BLaER1 treated with 17β-estradiol and CSF1 and Interleukin-3, amounts not matched to agents 10 nM and 100 nM (cell line): ENCODE results near the gene TNFRSF1B.
A peak's percentile ranks its signal among the peaks of the same experiment; 100 is the strongest.

Experiments
- H3K27ac ChIP-seq, 11 experiments: shearing (Covaris generic); formaldehyde crosslinking; 2 replicates each; pipeline ENCODE4 v1.8.1; 2022
- H3K27me3 ChIP-seq, 11 experiments: shearing (Covaris generic); formaldehyde crosslinking; 2 replicates each; pipeline ENCODE4 v1.8.1; 2022
- H3K36me3 ChIP-seq, 11 experiments: shearing (Covaris generic); formaldehyde crosslinking; 2 replicates each; pipeline ENCODE4 v1.8.1; 2022
- H3K4me1 ChIP-seq, 10 experiments: shearing (Covaris generic); formaldehyde crosslinking; 2 replicates each; pipeline ENCODE4 v1.8.1; 2022
- H3K4me2 ChIP-seq, 11 experiments: shearing (Covaris generic); formaldehyde crosslinking; 2 replicates each; pipeline ENCODE4 v1.8.1; 2022
- H3K4me3 ChIP-seq, 10 experiments: shearing (Covaris generic); formaldehyde crosslinking; 2 replicates each; pipeline ENCODE4 v1.8.1; 2022
- H3K9ac ChIP-seq, 11 experiments: shearing (Covaris generic); formaldehyde crosslinking; 2 replicates each; pipeline ENCODE4 v1.8.1; 2022
- H3K9me3 ChIP-seq, 11 experiments: shearing (Covaris generic); formaldehyde crosslinking; replicated peaks in 1 of 11; 2 replicates each; pipeline ENCODE4 v1.8.1; 2022
- H4K20me1 ChIP-seq, 11 experiments: shearing (Covaris generic); formaldehyde crosslinking; 2 replicates each; pipeline ENCODE4 v1.8.1; 2022
- Cebpa-rat ChIP-seq, 11 experiments: shearing (Covaris generic); IDR thresholded peaks; 2 replicates each; pipeline ENCODE4 v1.8.1; 2022

The TNFRSF1B gene

DNA sequence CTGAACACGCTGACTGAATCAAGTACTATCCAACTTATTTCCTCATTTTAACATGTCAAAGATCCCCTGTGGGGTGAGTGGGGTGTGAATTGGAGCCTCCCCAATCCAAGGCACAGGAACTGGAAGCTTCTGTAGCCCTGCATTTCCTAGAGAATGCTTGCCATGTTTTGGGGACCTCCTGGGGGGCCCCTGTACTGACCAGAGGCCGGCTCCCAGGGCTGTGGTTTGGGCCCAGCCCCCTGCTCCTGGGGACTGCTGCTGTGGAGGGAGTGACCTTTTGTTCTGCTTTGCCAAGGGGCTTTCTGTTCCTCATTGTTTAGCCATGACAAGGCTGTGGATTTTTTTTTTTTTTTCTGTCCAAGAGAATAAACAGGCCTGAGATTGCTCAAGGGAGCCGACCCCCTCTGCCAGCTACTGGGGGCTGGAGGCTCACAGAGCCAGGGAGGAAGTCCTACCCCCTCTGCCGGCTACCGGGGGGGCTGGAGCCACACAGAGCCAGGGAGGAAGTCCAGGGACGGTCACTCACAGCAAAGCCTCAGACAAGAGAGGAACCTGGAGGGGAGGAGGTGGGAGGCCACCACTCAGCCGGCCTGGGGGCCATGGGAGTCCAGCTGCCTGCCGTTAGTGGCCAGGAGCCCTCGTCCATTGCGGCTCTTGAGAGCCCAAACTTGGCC, 17.4 kb downstream of the TNFRSF1B start:
- TF ChIP-seq Cebpa-rat (IDR thresholded peaks at IDR 0.05): peak in 8 of 11 experiments; percentile 15 to 87 (median 65); a peak in 10 of 22 replicates
- H4K20me1 ChIP-seq: peaks cover 2 to 97% (median 10%) of the 10 kb centered on the region in 11 experiments; a peak in 14 of 22 replicates
- no peaks in the 10 kb centered on the region for H3K27me3 ChIP-seq
- peak overlapping the region; percentile 63 to 89 (median 78) for H3K9ac ChIP-seq
- H3K4me3 ChIP-seq: peak overlapping the region in 7 of 10 experiments; percentile 25 to 58 (median 40); a peak in 13 of 20 replicates
- H3K4me2 ChIP-seq: peak overlapping the region; percentile 78 to 100 (median 98)
- peaks cover 0 to 88% (median 0%) of the 10 kb centered on the region in 11 experiments; a peak in 10 of 22 replicates for H3K36me3 ChIP-seq
- H3K27ac ChIP-seq: peak overlapping the region; percentile 74 to 98 (median 91)
- H3K4me1 ChIP-seq: peaks cover 52 to 98% (median 86%) of the 10 kb centered on the region in 10 experiments
- H3K9me3 ChIP-seq: no peaks in the 10 kb centered on the region

DNA sequence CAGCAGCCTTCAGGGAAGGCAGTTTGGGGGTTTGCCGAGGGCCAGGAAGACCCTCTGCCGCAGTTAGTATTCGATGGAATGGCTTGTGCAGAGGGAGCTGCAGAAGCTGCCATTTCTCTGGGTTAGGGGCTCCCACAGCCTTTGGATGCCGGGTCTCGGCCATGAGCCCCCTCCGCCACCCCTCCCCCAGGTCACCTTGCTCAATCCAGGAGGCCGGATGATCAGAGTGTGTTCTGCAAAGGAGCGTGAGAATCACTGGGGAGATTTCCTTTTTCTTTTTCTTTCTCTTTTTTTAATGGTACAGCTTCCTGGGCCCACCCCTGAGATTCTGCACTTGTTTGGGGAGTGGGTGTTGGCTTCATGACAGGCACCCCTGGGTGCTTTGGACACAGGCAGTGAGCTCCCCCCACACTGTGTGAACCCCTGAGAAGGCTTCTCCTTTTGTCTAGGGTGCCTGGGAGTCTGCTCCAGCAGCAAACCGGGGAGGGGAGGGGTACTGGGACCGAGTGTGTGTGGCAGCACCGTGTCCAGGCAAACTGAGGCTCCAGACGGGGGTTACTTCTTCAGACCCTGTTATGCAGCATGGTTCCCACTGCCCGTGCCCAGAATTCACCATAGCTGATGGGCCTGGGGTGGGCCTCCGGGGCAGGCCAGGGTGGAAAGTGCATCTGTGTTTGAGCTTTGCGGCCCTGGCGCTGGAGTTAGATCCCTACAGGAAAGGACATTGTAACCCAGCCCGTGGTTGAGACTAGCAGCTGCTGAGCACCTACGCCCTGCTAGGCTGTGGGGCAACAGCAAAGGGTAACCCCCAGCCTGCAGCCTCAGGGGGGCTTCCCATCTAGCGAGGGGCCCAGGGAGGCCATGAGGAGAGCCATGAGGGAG, 18.5 kb downstream of the TNFRSF1B start:
- Histone ChIP-seq H3K27ac (peak overlapping the region; percentile 74 to 98 (median 91)), H3K4me2 (peak overlapping the region; percentile 78 to 100 (median 98)), H3K4me3 (peak overlapping the region in 7 of 10 experiments; percentile 25 to 58 (median 40); a peak in 12 of 20 replicates), H4K20me1 (peaks cover 0 to 97% (median 11%) of the 10 kb centered on the region in 11 experiments; a peak in 13 of 22 replicates), H3K4me1 (peaks cover 41 to 98% (median 75%) of the 10 kb centered on the region in 10 experiments), H3K36me3 (peaks cover 0 to 88% (median 0%) of the 10 kb centered on the region in 11 experiments; a peak in 10 of 22 replicates), H3K9me3 (no peaks in the 10 kb centered on the region), H3K9ac (peak overlapping the region; percentile 63 to 89 (median 78)), H3K27me3 (no peaks in the 10 kb centered on the region)
- TF ChIP-seq Cebpa-rat (IDR thresholded peaks at IDR 0.05): no peak

DNA sequence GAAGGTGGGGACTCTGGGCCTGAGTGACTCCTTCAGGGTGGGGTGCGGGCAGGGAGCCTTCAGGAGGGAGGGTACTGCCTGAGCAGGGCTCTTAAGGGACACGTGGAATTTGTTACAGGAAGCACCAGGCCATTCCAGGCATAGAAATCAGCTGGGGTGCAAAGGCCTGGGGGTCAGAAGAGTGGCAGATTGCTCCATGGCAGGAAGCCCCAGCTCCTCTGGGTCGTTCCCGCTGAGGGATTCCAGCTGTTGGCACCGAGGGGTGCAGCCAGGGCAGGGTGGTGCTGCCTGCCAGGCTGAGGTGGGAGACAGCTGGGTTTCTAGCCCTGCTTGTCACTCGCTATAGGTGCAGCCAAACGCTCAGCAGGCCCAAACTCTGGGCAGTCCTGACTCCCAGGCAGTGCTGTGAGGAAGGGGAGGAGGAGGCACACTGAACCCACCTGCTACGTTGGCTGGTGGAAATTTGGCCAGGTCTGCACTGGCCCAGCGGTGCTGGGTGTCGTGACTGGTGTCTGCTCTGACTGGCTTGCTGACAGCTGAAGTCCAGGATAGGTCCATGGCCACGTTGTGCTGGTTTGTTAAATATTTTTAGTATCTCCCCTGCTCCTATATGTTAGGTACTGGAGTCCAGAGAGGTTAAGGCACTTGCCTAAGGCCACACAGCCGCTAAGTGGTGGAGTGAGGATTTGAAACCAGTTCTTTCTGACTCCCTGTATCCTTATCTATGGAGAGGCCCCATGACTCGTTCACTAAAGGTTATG, 19.3 kb downstream of the TNFRSF1B start:
- peaks cover 0 to 88% (median 0%) of the 10 kb centered on the region in 11 experiments; a peak in 10 of 22 replicates for H3K36me3 ChIP-seq
- peak overlapping the region; percentile 63 to 89 (median 78) for H3K9ac ChIP-seq
- H3K27me3 ChIP-seq: no peaks in the 10 kb centered on the region
- no peaks in the 10 kb centered on the region for H3K9me3 ChIP-seq
- peak overlapping the region; percentile 74 to 98 (median 91); a peak in 21 of 22 replicates for H3K27ac ChIP-seq
- peak overlapping the region in 4 of 10 experiments; percentile 39 to 58 (median 40); a peak in 5 of 20 replicates for H3K4me3 ChIP-seq
- peaks cover 32 to 98% (median 72%) of the 10 kb centered on the region in 10 experiments for H3K4me1 ChIP-seq
- peaks cover 0 to 97% (median 15%) of the 10 kb centered on the region in 11 experiments; a peak in 14 of 22 replicates for H4K20me1 ChIP-seq
- no peak; a peak in 1 of 22 replicates for TF ChIP-seq Cebpa-rat (IDR thresholded peaks at IDR 0.05)
- H3K4me2 ChIP-seq: peak overlapping the region; percentile 78 to 100 (median 98)

DNA sequence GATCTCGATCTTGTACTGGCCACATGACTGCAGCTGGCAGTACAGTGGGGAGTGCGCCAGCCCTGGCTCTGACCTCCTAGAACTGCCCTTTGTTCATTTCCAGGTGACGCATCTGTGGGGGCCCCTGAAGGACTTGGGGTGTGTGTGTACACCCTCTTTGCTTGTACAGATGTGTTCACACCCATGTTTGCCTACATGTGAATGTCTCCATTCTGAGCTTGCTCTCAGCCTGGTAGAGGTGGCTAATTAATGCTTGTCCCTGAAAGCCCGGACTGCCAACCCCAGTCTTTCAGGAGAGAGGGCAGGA, 19.8 kb downstream of the TNFRSF1B start:
- Histone ChIP-seq H3K4me1 (peaks cover 31 to 98% (median 71%) of the 10 kb centered on the region in 10 experiments), H4K20me1 (peaks cover 0 to 97% (median 19%) of the 10 kb centered on the region in 11 experiments; a peak in 14 of 22 replicates), H3K27ac (peak overlapping the region in 9 of 11 experiments; percentile 76 to 98 (median 91); a peak in 13 of 22 replicates), H3K9ac (peak overlapping the region in 7 of 11 experiments; percentile 3 to 89 (median 78); a peak in 8 of 22 replicates), H3K36me3 (peaks cover 0 to 88% (median 0%) of the 10 kb centered on the region in 11 experiments; a peak in 10 of 22 replicates), H3K4me3 (no peak overlapping the region), H3K27me3 (no peaks in the 10 kb centered on the region), H3K4me2 (peak overlapping the region in 10 of 11 experiments; percentile 78 to 100 (median 98); a peak in 16 of 22 replicates), H3K9me3 (no peaks in the 10 kb centered on the region)
- no peak for TF ChIP-seq Cebpa-rat (IDR thresholded peaks at IDR 0.05)

DNA sequence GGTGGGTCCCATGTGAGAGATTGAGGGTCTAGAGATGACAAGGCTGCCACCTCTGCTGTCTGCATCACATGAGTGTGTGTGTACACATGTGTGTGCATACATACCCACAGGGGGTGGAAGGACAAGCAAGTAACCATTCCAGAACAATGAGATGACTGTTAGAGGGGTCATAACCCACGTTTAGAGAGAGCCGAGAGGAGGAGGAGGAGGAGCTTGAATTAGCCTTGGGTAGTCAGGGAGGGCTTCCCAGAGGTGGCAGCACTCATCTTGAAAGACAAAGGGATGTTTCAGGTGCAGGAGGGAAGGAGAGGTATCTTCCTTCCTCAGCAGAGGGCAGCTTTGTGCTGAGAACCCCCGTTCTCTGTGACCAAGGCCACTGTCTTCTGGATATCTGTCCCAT, 21.3 kb downstream of the TNFRSF1B start:
- no peaks in the 10 kb centered on the region for H3K27me3 ChIP-seq
- H3K36me3 ChIP-seq: peaks cover 0 to 88% (median 6%) of the 10 kb centered on the region in 11 experiments; a peak in 11 of 22 replicates
- TF ChIP-seq Cebpa-rat (IDR thresholded peaks at IDR 0.05): no peak
- no peak overlapping the region for H3K4me3 ChIP-seq
- peak overlapping the region in 2 of 11 experiments; percentile 25 to 91; a peak in 2 of 22 replicates for H3K27ac ChIP-seq
- H3K9ac ChIP-seq: peak overlapping the region in 3 of 11 experiments; percentile 18 to 82 (median 75); a peak in 4 of 22 replicates
- H4K20me1 ChIP-seq: peaks cover 0 to 97% (median 26%) of the 10 kb centered on the region in 11 experiments; a peak in 14 of 22 replicates
- peak overlapping the region in 5 of 11 experiments; percentile 19 to 100 (median 99); a peak in 8 of 22 replicates for H3K4me2 ChIP-seq
- H3K9me3 ChIP-seq: no peaks in the 10 kb centered on the region
- H3K4me1 ChIP-seq: peaks cover 39 to 98% (median 67%) of the 10 kb centered on the region in 10 experiments

DNA sequence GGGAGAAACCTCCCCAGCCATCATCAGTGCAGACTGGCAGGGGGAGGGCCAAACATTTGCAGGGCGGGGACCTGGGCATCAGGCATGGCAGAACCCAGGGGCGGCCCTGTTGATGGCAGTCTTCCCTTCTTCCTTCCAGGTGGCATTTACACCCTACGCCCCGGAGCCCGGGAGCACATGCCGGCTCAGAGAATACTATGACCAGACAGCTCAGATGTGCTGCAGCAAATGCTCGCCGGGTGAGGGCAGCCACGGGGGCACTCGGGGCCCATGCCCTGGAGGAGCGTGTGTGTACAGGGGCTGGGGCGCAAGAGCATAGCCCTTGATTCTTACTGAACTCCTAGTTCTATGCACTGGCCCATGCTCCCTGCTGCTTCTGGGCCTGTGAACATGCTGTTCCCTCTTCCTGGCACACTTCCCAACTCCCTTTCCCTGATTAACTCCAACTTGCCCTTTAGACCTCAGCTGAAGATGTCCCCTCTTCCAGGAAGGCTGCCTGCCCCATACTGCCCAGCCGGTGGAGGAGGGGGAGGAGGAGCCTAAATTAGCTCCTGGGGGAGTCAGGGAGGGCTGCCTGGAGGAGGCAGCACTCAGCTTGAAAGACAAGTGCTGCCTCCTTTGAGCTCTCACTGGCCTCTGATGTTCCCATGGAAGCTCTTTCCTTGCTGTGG, 22.0 kb downstream of the TNFRSF1B start:
- Histone ChIP-seq H4K20me1 (peaks cover 0 to 100% (median 26%) of the 10 kb centered on the region in 11 experiments; a peak in 14 of 22 replicates), H3K4me1 (peaks cover 38 to 100% (median 67%) of the 10 kb centered on the region in 10 experiments), H3K9ac (peak overlapping the region in 2 of 11 experiments; percentile 75 to 82; a peak in 2 of 22 replicates), H3K4me2 (peak overlapping the region in 4 of 11 experiments; percentile 8 to 100 (median 98); a peak in 6 of 22 replicates), H3K4me3 (no peak overlapping the region), H3K27ac (peak overlapping the region in 1 of 11 experiments; percentile 25; a peak in 2 of 22 replicates), H3K27me3 (no peaks in the 10 kb centered on the region), H3K36me3 (peaks cover 0 to 93% (median 9%) of the 10 kb centered on the region in 11 experiments; a peak in 11 of 22 replicates), H3K9me3 (no peaks in the 10 kb centered on the region)
- TF ChIP-seq Cebpa-rat (IDR thresholded peaks at IDR 0.05): no peak

DNA sequence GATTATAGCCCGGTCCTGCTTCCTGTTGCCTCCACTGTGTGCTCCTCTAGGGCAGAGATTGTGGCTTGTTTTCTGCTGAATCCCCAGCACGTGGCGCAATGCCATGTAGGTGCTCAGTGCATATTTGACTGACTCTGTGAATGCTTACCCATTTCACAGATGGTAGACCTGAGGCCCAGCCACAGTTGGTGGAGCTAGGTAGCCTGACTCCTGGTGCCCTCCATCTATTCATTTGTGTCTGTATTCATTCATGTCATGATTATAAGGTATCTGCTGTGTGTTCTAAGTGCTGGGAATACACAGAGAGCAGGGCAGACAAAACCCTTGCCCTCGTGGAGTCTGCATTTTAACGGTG, 22.5 kb downstream of the TNFRSF1B start:
- H3K4me1 ChIP-seq: peaks cover 34 to 100% (median 68%) of the 10 kb centered on the region in 10 experiments
- no peak overlapping the region for H3K27ac ChIP-seq
- TF ChIP-seq Cebpa-rat (IDR thresholded peaks at IDR 0.05): no peak
- H4K20me1 ChIP-seq: peaks cover 0 to 100% (median 26%) of the 10 kb centered on the region in 11 experiments; a peak in 14 of 22 replicates
- peaks cover 0 to 99% (median 15%) of the 10 kb centered on the region in 11 experiments; a peak in 12 of 22 replicates for H3K36me3 ChIP-seq
- H3K9ac ChIP-seq: peak overlapping the region in 2 of 11 experiments; percentile 75 to 82; a peak in 3 of 22 replicates
- H3K27me3 ChIP-seq: no peaks in the 10 kb centered on the region
- no peaks in the 10 kb centered on the region for H3K9me3 ChIP-seq
- no peak overlapping the region for H3K4me3 ChIP-seq
- peak overlapping the region in 3 of 11 experiments; percentile 98 to 100 (median 99); a peak in 5 of 22 replicates for H3K4me2 ChIP-seq
